GM18505 (cell line): Measurements from ENCODE around the gene TGFB1.
A peak's percentile ranks its signal among the peaks of the same experiment; 100 is the strongest.
"Not testable (repeated sequence)": the region's sequence is repeated elsewhere in the genome, so short reads cannot be mapped to it uniquely, and the experiment has no call there.

Experiments
- ATAC-seq: cut with Tn5 transposase; IDR thresholded peaks from one replicate; pipeline ENCODE4 v1.9.1; 2021; ENCODE audit not compliant: unreplicated experiment
- POLR2A ChIP-seq: IDR thresholded peaks from 4 replicates; pipeline ENCODE4 v1.6.1; 2011; ENCODE audit warnings: borderline replicate concordance; ENCODE audit not compliant: insufficient read depth, insufficient read length; ENCODE audit errors: extremely low read depth

TGFB1 gene

GRCh38 chr19:41303954-41304353 is 49.8 kb downstream of the TGFB1 start:
- no peak for TF ChIP-seq POLR2A
- ATAC-seq: no peak

GRCh38 chr19:41302624-41303351 is 50.9 kb downstream of the TGFB1 start:
- ATAC-seq: no peak
- no peak for TF ChIP-seq POLR2A

GRCh38 chr19:41300555-41300954 is 53.2 kb downstream of the TGFB1 start:
- ATAC-seq: no peak
- TF ChIP-seq POLR2A: no peak

- ATAC-seq: no peak
- no peak for TF ChIP-seq POLR2A
Observed at GRCh38 chr19:41299755-41300089, 54.0 kb downstream of the TGFB1 start.

- no peak for ATAC-seq
Observed at GRCh38 chr19:41299046-41299754, 54.5 kb downstream of the TGFB1 start.

GRCh38 chr19:41298348-41298964 is 55.3 kb downstream of the TGFB1 start:
- no peak for TF ChIP-seq POLR2A
- no peak for ATAC-seq

More at GRCh38 chr19:41299046-41299754, 54.5 kb downstream of the TGFB1 start:
- TF ChIP-seq POLR2A: no peak

GRCh38 chr19:41297628-41298347 is 55.9 kb downstream of the TGFB1 start:
- peak; percentile 62 for ATAC-seq
- peak; percentile 56 for TF ChIP-seq POLR2A

GRCh38 chr19:41296433-41296871 is 57.3 kb downstream of the TGFB1 start:
- ATAC-seq: no peak
- no peak for TF ChIP-seq POLR2A

- ATAC-seq: no peak
- TF ChIP-seq POLR2A: no peak
Observed at GRCh38 chr19:41295499-41295898, 58.2 kb downstream of the TGFB1 start.

GRCh38 chr19:41294393-41294792 is 59.3 kb downstream of the TGFB1 start:
- ATAC-seq: no peak
- TF ChIP-seq POLR2A: no peak

GRCh38 chr19:41289814-41290213 is 63.9 kb downstream of the TGFB1 start:
- ATAC-seq: not testable (repeated sequence)

- ATAC-seq: no peak
- no peak for TF ChIP-seq POLR2A
Observed at GRCh38 chr19:41288673-41289530, 64.8 kb downstream of the TGFB1 start.
